GM19023 (cell line): Measurements from ENCODE around the gene IL23R.

Source experiments
- ATAC-seq: cut with Tn5 transposase; IDR thresholded peaks from one replicate; pipeline ENCODE4 v1.9.1; 2021; ENCODE audit warnings: mild to moderate bottlenecking, moderate library complexity; ENCODE audit not compliant: unreplicated experiment

Gene IL23R

GRCh38 chr1:67294836-67295617 lies 128.8 kb downstream of the IL23R start:
- no peak for ATAC-seq

- no peak for ATAC-seq
These were observed 132.5 kb downstream of the IL23R start for GRCh38 chr1:67298762-67299161.

GRCh38 chr1:67299296-67299695 lies 133.0 kb downstream of the IL23R start:
- ATAC-seq = no peak

- no peak for ATAC-seq
These were observed 134.3 kb downstream of the IL23R start for GRCh38 chr1:67300561-67300960.

GRCh38 chr1:67304023-67304422 lies 137.8 kb downstream of the IL23R start:
- no peak for ATAC-seq

GRCh38 chr1:67306547-67306946 lies 140.3 kb downstream of the IL23R start:
- ATAC-seq = no peak

- ATAC-seq = peak; percentile 63
These were observed 141.2 kb downstream of the IL23R start, which contains the start of gene IL12RB2 for GRCh38 chr1:67307251-67308060. TSS of gene IL12RB2 (plus strand) at chr1:67307873. CDS start at chr1:67320369, 12,496 bp downstream.

- no peak for ATAC-seq
These were observed 141.9 kb downstream of the IL23R start for GRCh38 chr1:67308136-67308535.
